CD14-positive monocyte (primary cell): ENCODE data around the gene ITGA6. TPM values are rescaled to one million over a fixed set of nuclear protein-coding genes. Genes with fewer than 3 reads are reported as not detected.

ENCODE experiments used
- DNase-seq, 3 donors: peaks; one replicate each; pipeline ENCODE4 v3.0.0-alpha.2; 2011 to 2022
- H2AFZ ChIP-seq: 2 replicates; pipeline ENCODE4 v1.6.0; 2012; ENCODE audit warnings: mild to moderate bottlenecking, low read depth, low read length, inconsistent platforms; ENCODE audit not compliant: insufficient read depth, poor library complexity, severe bottlenecking
- H3K27ac ChIP-seq, 2 donors: 1 replicate in 1 of 2; 2 replicates in 1 of 2; pipeline ENCODE4 v1.5.1; 2012 to 2013; ENCODE audit warnings: low read length in 2 of 2, control low read depth in 1 of 2, inconsistent platforms in 1 of 2, low read depth in 1 of 2, mild to moderate bottlenecking in 1 of 2
- H3K27me3 ChIP-seq, 2 donors: one replicate each; pipeline versions ENCODE4 v1.6.0 to v1.6.1; 2011 to 2013; ENCODE audit warnings: low read length in 2 of 2; ENCODE audit not compliant: control insufficient read depth in 2 of 2, insufficient read depth in 2 of 2
- H3K36me3 ChIP-seq, 2 donors: replicated peaks in 1 of 2; 1 replicate in 1 of 2; 2 replicates in 1 of 2; pipeline versions ENCODE4 v1.5.1 to v1.6.1; 2012 to 2013; ENCODE audit warnings: low read length in 2 of 2, control low read depth in 1 of 2, inconsistent platforms in 1 of 2, mild to moderate bottlenecking in 1 of 2; ENCODE audit not compliant: insufficient read depth in 2 of 2, control insufficient read depth in 1 of 2
- H3K4me1 ChIP-seq, 2 donors: 1 replicate in 1 of 2; 2 replicates in 1 of 2; pipeline versions ENCODE4 v1.5.1 to v1.6.1; 2012 to 2013; ENCODE audit warnings: low read length in 2 of 2, control low read depth in 1 of 2, inconsistent platforms in 1 of 2, mild to moderate bottlenecking in 1 of 2, moderate library complexity in 1 of 2; ENCODE audit not compliant: insufficient read depth in 2 of 2, control insufficient read depth in 1 of 2
- H3K4me2 ChIP-seq: replicated peaks from 2 replicates; pipeline ENCODE3; 2012; ENCODE audit warnings: low read length, moderate library complexity, mild to moderate bottlenecking; ENCODE audit not compliant: poor library complexity, severe bottlenecking; ENCODE audit errors: extremely low read depth
- H3K4me3 ChIP-seq, 3 experiments: fragments of 200-600 bp in 1 of 3; sonication (generic) in 1 of 3; replicated peaks in 1 of 3; 1 replicate in 2 of 3; 2 replicates in 1 of 3; pipeline ENCODE4 v1.5.1; 2011 to 2013; ENCODE audit warnings: low read length in 3 of 3, mild to moderate bottlenecking in 3 of 3, control low read depth in 2 of 3, low read depth in 2 of 3, inconsistent platforms in 1 of 3, moderate library complexity in 1 of 3
- H3K79me2 ChIP-seq: 2 replicates; pipeline ENCODE4 v1.6.0; 2012; ENCODE audit warnings: mild to moderate bottlenecking, control low read depth, inconsistent platforms, low read length, moderate library complexity; ENCODE audit not compliant: insufficient read depth
- H3K9ac ChIP-seq: 2 replicates; pipeline ENCODE4 v1.6.0; 2017; ENCODE audit warnings: low read length, mild to moderate bottlenecking; ENCODE audit not compliant: insufficient read depth, poor library complexity, severe bottlenecking
- H3K9me3 ChIP-seq, 2 donors: replicated peaks in 1 of 2; 1 replicate in 1 of 2; 2 replicates in 1 of 2; pipeline versions ENCODE4 v1.5.1 to v1.6.1; 2012 to 2013; ENCODE audit warnings: low read length in 2 of 2, control low read depth in 1 of 2; ENCODE audit not compliant: control insufficient read depth in 1 of 2, insufficient read depth in 1 of 2
- H4K20me1 ChIP-seq: 2 replicates; pipeline ENCODE4 v1.6.0; 2012; ENCODE audit warnings: mild to moderate bottlenecking, low read length, control low read depth, moderate library complexity; ENCODE audit not compliant: insufficient read depth
- H3K27ac Mint-ChIP-seq, 7 donors: one replicate each; pipeline ENCODE4 v1.8.0; 2020; ENCODE audit warnings: mild to moderate bottlenecking in 7 of 7, mixed read lengths in 7 of 7, moderate library complexity in 6 of 7, inconsistent platforms in 2 of 7
- H3K27me3 Mint-ChIP-seq, 3 donors: one replicate each; pipeline ENCODE4 v1.8.0; 2021 to 2022; ENCODE audit warnings: low read depth in 3 of 3, mild to moderate bottlenecking in 3 of 3, mixed read lengths in 3 of 3, moderate library complexity in 3 of 3, inconsistent platforms in 1 of 3
- H3K36me3 Mint-ChIP-seq, 2 donors: one replicate each; pipeline ENCODE4 v1.8.0; 2020; ENCODE audit warnings: mixed read lengths in 2 of 2, inconsistent platforms in 1 of 2, mild to moderate bottlenecking in 1 of 2
- H3K4me1 Mint-ChIP-seq: one replicate; pipeline ENCODE4 v1.8.0; 2020; ENCODE audit warnings: mild to moderate bottlenecking, mixed read lengths
- H3K4me3 Mint-ChIP-seq, 2 donors: one replicate each; pipeline ENCODE4 v1.8.0; 2020; ENCODE audit warnings: mild to moderate bottlenecking in 2 of 2, mixed read lengths in 2 of 2, moderate library complexity in 1 of 2
- H3K9me3 Mint-ChIP-seq, 7 donors: one replicate each; pipeline ENCODE4 v1.8.0; 2020 to 2022; ENCODE audit warnings: mixed read lengths in 7 of 7, mild to moderate bottlenecking in 6 of 7, moderate library complexity in 6 of 7, inconsistent platforms in 2 of 7
- CTCF ChIP-seq: fragments of 200-600 bp; IDR thresholded peaks from one replicate; pipeline ENCODE4 v1.8.0; 2022; ENCODE audit warnings: antibody characterized with exemption, mild to moderate bottlenecking
- WGBS: methylation state at CpG from one replicate; pipeline ENCODE4 v1.1.5; 2013; ENCODE audit warnings: missing lambda C conversion rate; ENCODE audit not compliant: insufficient coverage; 5-methylcytosine and 5-hydroxymethylcytosine counted together
- intact Hi-C, 2 donors: fragments of 100-400 bp; cut with micrococcal nuclease; formaldehyde crosslinking; loops; one replicate each; pipeline versions ENCODE4 v1.15.0 to v1.15.1; 2023
- polyA plus RNA-seq, 3 donors: library from polyadenylated mRNA; depleted of rRNA in 1 of 3; unstranded in 2 of 3; stranded (reverse) in 1 of 3; fragments of 300-500 nt in 2 of 3; fragments of >200 nt in 1 of 3; fragmentation: Illumina TruSeq in 2 of 3; gene quantifications; 1 replicate in 2 of 3; 2 replicates in 1 of 3; pipeline ENCODE4 v1.2.3, GENCODE V29; 2012 to 2021

The ITGA6 gene
- polyA plus RNA-seq, 3 donors, result 0.01 to 0.36 (median 0.20) TPM

GRCh38 chr2:172423160-172423559, 4.2 kb upstream of the ITGA6 start:
- H3K27ac ChIP-seq, result no peak overlapping the region
- peaks cover 15 to 30% of the 10 kb centered on the region in 2 donors for H3K27me3 ChIP-seq
- no peak overlapping the region for H3K4me3 ChIP-seq
- H2AFZ ChIP-seq, result no peak overlapping the region
- H3K9me3 Mint-ChIP-seq, result peaks cover 0 to 5% (median 0%) of the 10 kb centered on the region in 7 donors
- intact Hi-C loops, result loop anchor here in 1 of 2 donors (10.0 kb wide), 1 partner anchor 128 kb away; no protein-coding TSS in a partner anchor
- H3K36me3 ChIP-seq, result no peaks in the 10 kb centered on the region
- no peak for DNase-seq
- H4K20me1 ChIP-seq, result no peaks in the 10 kb centered on the region
- no peak overlapping the region for H3K4me2 ChIP-seq
- peaks cover 6% of the 10 kb centered on the region for H3K4me1 Mint-ChIP-seq
- no peaks in the 10 kb centered on the region for H3K79me2 ChIP-seq
- no peak overlapping the region for H3K9ac ChIP-seq
- WGBS, result 80% methylated on average over 3 of the region's 6 CpGs
- peaks cover 0 to under 1% of the 10 kb centered on the region in 2 donors for H3K36me3 Mint-ChIP-seq
- peaks cover 6 to 14% of the 10 kb centered on the region in 2 donors for H3K4me1 ChIP-seq
- peaks cover 0 to 1% of the 10 kb centered on the region in 2 donors for H3K9me3 ChIP-seq
- H3K27me3 Mint-ChIP-seq, result peaks cover 19 to 31% (median 24%) of the 10 kb centered on the region in 3 donors
- no peak overlapping the region for H3K4me3 Mint-ChIP-seq
- no peak overlapping the region for H3K27ac Mint-ChIP-seq
- TF ChIP-seq CTCF, result no peak

- no peak overlapping the region for H3K4me3 ChIP-seq
- no peak overlapping the region for H3K27ac Mint-ChIP-seq
- peaks cover 0 to 4% (median 0%) of the 10 kb centered on the region in 7 donors for H3K9me3 Mint-ChIP-seq
- peaks cover 20% of the 10 kb centered on the region for H3K4me1 Mint-ChIP-seq
- H4K20me1 ChIP-seq, result no peaks in the 10 kb centered on the region
- H3K27me3 Mint-ChIP-seq, result peaks cover 38 to 50% (median 45%) of the 10 kb centered on the region in 3 donors
- H3K36me3 ChIP-seq, result no peaks in the 10 kb centered on the region
- intact Hi-C loops, result loop anchor here in 1 of 2 donors (10.0 kb wide), 1 partner anchor 131 kb away; no protein-coding TSS in a partner anchor
- H3K4me2 ChIP-seq, result no peak overlapping the region
- H3K79me2 ChIP-seq, result no peaks in the 10 kb centered on the region
- H3K4me3 Mint-ChIP-seq, result no peak overlapping the region
- peaks cover 11 to 27% of the 10 kb centered on the region in 2 donors for H3K4me1 ChIP-seq
- no peak overlapping the region for H3K27ac ChIP-seq
- no peak overlapping the region for H3K9ac ChIP-seq
- peaks cover 2 to 3% of the 10 kb centered on the region in 2 donors for H3K36me3 Mint-ChIP-seq
- peaks cover 0 to 7% of the 10 kb centered on the region in 2 donors for H3K9me3 ChIP-seq
- DNase-seq, result no peak
- no peak overlapping the region for H2AFZ ChIP-seq
- H3K27me3 ChIP-seq, result peaks cover 36 to 52% of the 10 kb centered on the region in 2 donors
- TF ChIP-seq CTCF, result no peak
These were observed 2.0 kb upstream of the ITGA6 start for GRCh38 chr2:172425336-172425735.
